Neuronal stem cell (in vitro differentiated cells): ENCODE results near the gene BCAS1.

Experiments
- DNase-seq: peaks from one replicate; pipeline ENCODE4 v3.0.0-alpha.2; 2013; ENCODE audit warnings: low spot score
- H2AFZ ChIP-seq: one replicate; pipeline ENCODE4 v1.6.1; 2013; ENCODE audit warnings: mild to moderate bottlenecking, low read length, inconsistent platforms
- H2AK5ac ChIP-seq: 2 replicates; pipeline ENCODE4 v1.6.1; 2013; ENCODE audit warnings: low read depth, mild to moderate bottlenecking, inconsistent platforms, low read length, moderate library complexity, mixed read lengths
- H2BK120ac ChIP-seq: 2 replicates; pipeline ENCODE4 v1.6.1; 2013; ENCODE audit warnings: low read depth, mild to moderate bottlenecking, inconsistent platforms, low read length, moderate library complexity, mixed read lengths
- H2BK12ac ChIP-seq: one replicate; pipeline ENCODE4 v1.6.1; 2013; ENCODE audit warnings: low read length, inconsistent platforms
- H2BK15ac ChIP-seq: 2 replicates; pipeline ENCODE4 v1.6.1; 2013; ENCODE audit warnings: mild to moderate bottlenecking, low read length, inconsistent platforms, mixed read lengths
- H2BK5ac ChIP-seq: one replicate; pipeline ENCODE4 v1.6.1; 2013; ENCODE audit warnings: inconsistent platforms, mild to moderate bottlenecking, low read length, moderate library complexity
- H3K14ac ChIP-seq: one replicate; pipeline ENCODE4 v1.6.1; 2013; ENCODE audit warnings: low read length, inconsistent platforms
- H3K18ac ChIP-seq: 2 replicates; pipeline ENCODE4 v1.6.1; 2013; ENCODE audit warnings: low read length, inconsistent platforms
- H3K23ac ChIP-seq: 2 replicates; pipeline ENCODE4 v1.6.1; 2013; ENCODE audit warnings: low read depth, mild to moderate bottlenecking, mixed read lengths, low read length, inconsistent platforms; ENCODE audit not compliant: poor library complexity
- H3K27ac ChIP-seq: replicated peaks from 3 replicates; pipeline ENCODE4 v1.5.1; 2013; ENCODE audit warnings: low read length, inconsistent platforms
- H3K27me3 ChIP-seq, 3 experiments: 2 replicates each; pipeline ENCODE4 v1.6.1; 2013; ENCODE audit warnings: low read length in 3 of 3, mild to moderate bottlenecking in 2 of 3, inconsistent platforms in 1 of 3, low read depth in 1 of 3, mixed read lengths in 1 of 3, moderate library complexity in 1 of 3; ENCODE audit not compliant: control insufficient read depth in 3 of 3, insufficient read depth in 3 of 3
- H3K36me3 ChIP-seq, 2 donors: replicated peaks in 1 of 2; 2 replicates each; pipeline ENCODE4 v1.6.1; 2013; ENCODE audit warnings: low read length in 2 of 2; ENCODE audit not compliant: control insufficient read depth in 2 of 2, insufficient read depth in 2 of 2
- H3K4ac ChIP-seq: 2 replicates; pipeline ENCODE4 v1.6.1; 2013; ENCODE audit warnings: inconsistent platforms, mild to moderate bottlenecking, low read length, moderate library complexity
- H3K4me1 ChIP-seq, 2 donors: 1 replicate in 1 of 2; 2 replicates in 1 of 2; pipeline ENCODE4 v1.6.1; 2013; ENCODE audit warnings: low read length in 2 of 2, low read depth in 1 of 2; ENCODE audit not compliant: control insufficient read depth in 2 of 2, insufficient read depth in 1 of 2
- H3K4me2 ChIP-seq: one replicate; pipeline ENCODE4 v1.6.1; 2013; ENCODE audit warnings: mild to moderate bottlenecking, low read length, inconsistent platforms; ENCODE audit not compliant: insufficient read depth, poor library complexity, severe bottlenecking
- H3K4me3 ChIP-seq, 2 donors: 2 replicates each; pipeline ENCODE4 v1.5.1; 2013; ENCODE audit warnings: low read length in 2 of 2, mild to moderate bottlenecking in 2 of 2, inconsistent platforms in 1 of 2, moderate library complexity in 1 of 2
- H3K79me1 ChIP-seq: one replicate; pipeline ENCODE4 v1.6.1; 2013; ENCODE audit warnings: low read depth, mild to moderate bottlenecking, inconsistent platforms, low read length, moderate library complexity
- H3K9ac ChIP-seq: one replicate; pipeline ENCODE4 v1.6.1; 2013; ENCODE audit warnings: mild to moderate bottlenecking, low read depth, low read length, inconsistent platforms; ENCODE audit not compliant: poor library complexity
- H3K9me3 ChIP-seq, 2 donors: replicated peaks in 1 of 2; 2 replicates each; pipeline versions ENCODE3 to v1.6.1; 2013; ENCODE audit warnings: low read length in 2 of 2, mild to moderate bottlenecking in 2 of 2, inconsistent platforms in 1 of 2, low read depth in 1 of 2, mixed read lengths in 1 of 2, moderate library complexity in 1 of 2; ENCODE audit not compliant: control insufficient read depth in 2 of 2, insufficient read depth in 1 of 2
- H4K8ac ChIP-seq: one replicate; pipeline ENCODE4 v1.6.1; 2013; ENCODE audit warnings: low read depth, mild to moderate bottlenecking, inconsistent platforms, low read length, moderate library complexity
- H4K91ac ChIP-seq: one replicate; pipeline ENCODE4 v1.6.1; 2013; ENCODE audit warnings: low read length, low read depth, mild to moderate bottlenecking, inconsistent platforms; ENCODE audit not compliant: poor library complexity
- WGBS, 2 donors: extraction: QIAGEN DNeasy Blood & Tissue Kit; methylation state at CpG; one replicate each; pipeline ENCODE4 v1.1.7; 2013; ENCODE audit warnings: missing lambda C conversion rate in 2 of 2, mixed read lengths in 1 of 2; ENCODE audit not compliant: insufficient read length in 2 of 2, insufficient replicate concordance in 1 of 2; ENCODE audit errors: extremely low coverage in 2 of 2; 5-methylcytosine and 5-hydroxymethylcytosine counted together

BCAS1 gene

DNA sequence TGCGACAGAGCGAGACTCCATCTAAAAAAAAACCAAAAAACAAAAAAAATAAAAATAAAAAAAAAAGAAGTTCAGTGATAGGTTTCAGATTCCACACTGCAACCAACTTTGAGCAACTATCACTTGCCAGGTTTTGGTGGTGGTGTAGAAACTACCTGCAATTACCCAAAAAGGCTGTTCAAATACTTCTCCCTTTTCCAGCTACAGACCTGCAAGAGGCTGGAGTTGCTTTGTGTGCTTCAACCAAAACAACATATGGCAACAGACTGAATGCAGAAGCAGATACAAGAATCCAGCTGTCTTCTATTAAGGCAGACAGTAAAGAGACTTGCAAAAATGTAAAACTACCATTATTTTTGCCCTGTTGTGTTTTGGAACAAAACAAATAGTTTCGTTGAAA lies 9.3 kb upstream of the BCAS1 start:
- Histone ChIP-seq H2BK5ac (no peak overlapping the region), H3K23ac (no peak overlapping the region), H3K9ac (no peak overlapping the region), H4K91ac (no peak overlapping the region), H3K4me2 (no peak overlapping the region), H3K36me3 (no peaks in the 10 kb centered on the region), H2AFZ (no peak overlapping the region), H2BK12ac (no peak overlapping the region), H3K27me3 (peaks cover 0 to 4% (median 0%) of the 10 kb centered on the region in 3 experiments), H3K9me3 (no peaks in the 10 kb centered on the region), H3K4me3 (no peak overlapping the region), H3K4me1 (no peaks in the 10 kb centered on the region), H3K18ac (no peak overlapping the region), H3K14ac (no peak overlapping the region), H3K27ac (no peak overlapping the region), H3K79me1 (no peaks in the 10 kb centered on the region), H2BK15ac (no peak overlapping the region), H3K4ac (no peak overlapping the region), H2BK120ac (no peak overlapping the region), H4K8ac (no peak overlapping the region), H2AK5ac (no peak overlapping the region)
- WGBS, 2 donors = no CpG with 5 or more reads among the region's 3 CpGs
- DNase-seq = no peak

DNA sequence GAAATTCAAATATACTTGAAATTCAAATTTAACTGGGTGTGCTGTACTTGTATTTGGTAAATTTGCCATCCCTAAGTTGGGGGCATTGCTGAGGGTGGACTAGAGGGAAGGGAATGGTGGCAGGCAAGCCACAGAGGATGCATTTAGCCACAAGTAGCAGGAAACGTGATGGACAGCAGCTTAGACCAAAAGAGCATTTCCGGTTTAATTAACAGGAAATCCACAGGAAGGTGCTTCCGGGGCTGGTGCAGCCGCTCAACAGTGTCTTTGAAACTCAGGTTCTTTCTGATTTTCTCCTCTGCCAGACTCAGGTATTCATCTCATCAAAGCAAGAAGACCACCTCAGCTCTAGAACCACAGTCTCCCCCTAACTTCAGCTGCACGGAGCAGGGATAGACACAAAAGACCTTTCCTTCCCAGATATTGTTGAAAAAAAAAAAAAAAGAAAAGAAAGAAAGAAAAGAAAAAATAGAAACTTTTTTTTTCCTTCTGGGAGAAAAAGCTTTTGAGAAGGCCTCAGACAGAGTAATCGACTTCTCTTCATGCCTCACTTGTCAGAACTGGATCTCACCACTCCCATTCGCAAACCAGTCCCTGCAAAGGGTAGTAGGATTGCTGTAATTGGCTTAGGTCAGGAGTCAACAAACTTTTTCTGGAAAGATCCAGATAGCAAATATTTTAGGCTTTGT lies 8.0 kb upstream of the BCAS1 start:
- Histone ChIP-seq H3K9me3 (no peaks in the 10 kb centered on the region), H3K4me1 (no peaks in the 10 kb centered on the region), H4K91ac (no peak overlapping the region), H3K4me2 (no peak overlapping the region), H3K27me3 (peaks cover 0 to 4% (median 0%) of the 10 kb centered on the region in 3 experiments), H2AFZ (peak overlapping the region; percentile 43), H2BK12ac (no peak overlapping the region), H3K18ac (no peak overlapping the region), H4K8ac (no peak overlapping the region), H3K14ac (no peak overlapping the region), H2BK15ac (no peak overlapping the region), H3K9ac (no peak overlapping the region), H2AK5ac (no peak overlapping the region), H3K79me1 (no peaks in the 10 kb centered on the region), H3K23ac (no peak overlapping the region), H2BK5ac (no peak overlapping the region), H3K36me3 (no peaks in the 10 kb centered on the region), H3K27ac (no peak overlapping the region), H3K4me3 (no peak overlapping the region), H2BK120ac (no peak overlapping the region), H3K4ac (no peak overlapping the region)
- no CpG with 5 or more reads among the region's 7 CpGs for WGBS, 2 donors
- no peak for DNase-seq

DNA sequence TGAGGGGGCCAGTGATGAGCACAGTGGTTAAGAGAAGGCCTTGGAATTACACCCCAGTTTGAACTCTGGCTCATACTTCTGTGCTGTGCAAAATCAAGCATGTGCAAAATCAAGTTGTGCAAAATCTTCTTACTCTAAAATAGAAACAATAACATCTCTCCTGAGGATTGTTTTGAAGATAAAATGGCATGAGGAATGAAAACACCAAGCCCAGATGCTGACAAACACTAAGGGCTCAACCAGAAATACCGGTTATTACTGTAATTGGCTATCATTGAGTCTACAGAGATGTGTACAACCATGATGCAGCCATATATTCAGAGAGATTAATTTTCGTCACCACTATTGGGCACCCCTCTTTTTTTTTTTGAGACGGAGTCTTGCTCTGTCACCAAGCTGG lies 5.9 kb upstream of the BCAS1 start:
- no peak overlapping the region for H3K4ac ChIP-seq

DNA sequence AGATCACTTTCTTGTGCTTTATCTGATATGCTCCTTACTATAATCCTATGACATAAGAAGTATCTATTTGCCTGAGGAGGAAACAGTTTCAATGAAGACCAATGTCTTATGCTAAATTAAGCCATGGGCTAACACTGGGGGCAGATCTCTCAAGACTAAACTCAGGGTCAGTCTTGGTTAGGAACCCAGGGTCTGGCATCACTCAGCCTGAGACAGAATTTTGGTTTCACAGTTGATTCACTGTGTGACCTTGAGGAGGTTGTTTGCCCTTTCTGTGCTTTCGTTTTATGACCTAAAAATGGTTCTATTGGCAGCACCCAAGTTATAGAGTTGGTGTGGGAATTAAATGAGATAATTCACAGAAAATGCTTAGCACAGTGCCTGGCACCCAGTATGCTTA lies 4.9 kb upstream of the BCAS1 start:
- Histone ChIP-seq H2BK5ac (no peak overlapping the region), H3K9me3 (no peaks in the 10 kb centered on the region), H3K36me3 (no peaks in the 10 kb centered on the region), H3K4me2 (no peak overlapping the region), H3K18ac (no peak overlapping the region), H3K14ac (no peak overlapping the region), H3K23ac (no peak overlapping the region), H2BK120ac (no peak overlapping the region), H2AFZ (no peak overlapping the region), H3K27ac (no peak overlapping the region), H3K4me3 (no peak overlapping the region), H2AK5ac (no peak overlapping the region), H4K8ac (no peak overlapping the region), H3K4ac (no peak overlapping the region), H4K91ac (no peak overlapping the region), H2BK15ac (no peak overlapping the region), H3K27me3 (peaks cover 0 to 4% (median 0%) of the 10 kb centered on the region in 3 experiments), H3K79me1 (no peaks in the 10 kb centered on the region), H2BK12ac (no peak overlapping the region), H3K4me1 (no peaks in the 10 kb centered on the region), H3K9ac (no peak overlapping the region)
- DNase-seq = no peak
- WGBS, 2 donors = no CpG with 5 or more reads among the region's 1 CpG

More for the DNA sequence above, 5.9 kb upstream of the BCAS1 start:
- H3K27ac ChIP-seq = no peak overlapping the region
- H3K4me2 ChIP-seq = no peak overlapping the region
- H2BK5ac ChIP-seq = no peak overlapping the region
- no peak overlapping the region for H2AK5ac ChIP-seq
- WGBS, 2 donors = no CpG with 5 or more reads among the region's 3 CpGs
- H3K23ac ChIP-seq = no peak overlapping the region
- H3K79me1 ChIP-seq = no peaks in the 10 kb centered on the region
- H2BK15ac ChIP-seq = no peak overlapping the region
- no peaks in the 10 kb centered on the region for H3K9me3 ChIP-seq
- no peak overlapping the region for H3K9ac ChIP-seq
- no peak overlapping the region for H4K8ac ChIP-seq
- H3K36me3 ChIP-seq = no peaks in the 10 kb centered on the region
- no peak overlapping the region for H3K4me3 ChIP-seq
- no peaks in the 10 kb centered on the region for H3K4me1 ChIP-seq
- no peak overlapping the region for H4K91ac ChIP-seq
- H3K14ac ChIP-seq = no peak overlapping the region
- H3K27me3 ChIP-seq = peaks cover 0 to 4% (median 0%) of the 10 kb centered on the region in 3 experiments
- H2AFZ ChIP-seq = no peak overlapping the region
- H3K18ac ChIP-seq = no peak overlapping the region
- H2BK120ac ChIP-seq = no peak overlapping the region
- H2BK12ac ChIP-seq = no peak overlapping the region
- no peak for DNase-seq
